Measurements from ENCODE around the gene GBE1.
"Not testable (repeated sequence)": the region's sequence is repeated elsewhere in the genome, so short reads cannot be mapped to it uniquely, and the experiment has no call there.

Gene GBE1

DNA sequence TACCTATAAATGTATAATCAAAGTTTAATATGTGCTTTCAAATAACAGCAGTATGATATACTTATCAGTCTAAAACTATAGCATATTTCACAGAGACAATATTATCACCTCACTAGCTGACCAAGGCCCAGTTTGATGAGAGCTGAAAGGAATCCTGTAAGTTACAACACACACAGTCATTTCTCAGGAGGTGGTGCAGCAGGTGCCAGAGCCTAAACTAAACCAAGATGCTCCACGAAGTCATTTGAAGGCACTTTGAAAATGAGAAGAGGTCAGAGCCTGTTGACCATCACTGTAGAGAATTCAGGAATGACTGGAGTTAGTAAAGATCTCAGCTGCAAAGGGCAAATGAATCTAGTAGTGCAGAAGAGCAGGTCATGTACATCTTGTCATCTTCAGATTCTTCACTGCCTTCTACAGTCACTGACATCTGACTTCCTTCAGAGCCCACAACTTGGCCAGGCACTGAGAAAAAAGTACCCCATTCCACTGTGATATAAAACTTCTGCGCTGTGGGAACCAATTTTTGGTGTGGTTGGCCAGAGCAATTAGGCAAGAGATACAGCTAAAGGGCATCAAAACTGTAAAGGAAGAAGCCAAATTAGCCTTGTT lies 7.9 kb downstream of the GBE1 start:
- no peak for DNase-seq (ENCODE audit: low read depth in 2 of 2)

DNA sequence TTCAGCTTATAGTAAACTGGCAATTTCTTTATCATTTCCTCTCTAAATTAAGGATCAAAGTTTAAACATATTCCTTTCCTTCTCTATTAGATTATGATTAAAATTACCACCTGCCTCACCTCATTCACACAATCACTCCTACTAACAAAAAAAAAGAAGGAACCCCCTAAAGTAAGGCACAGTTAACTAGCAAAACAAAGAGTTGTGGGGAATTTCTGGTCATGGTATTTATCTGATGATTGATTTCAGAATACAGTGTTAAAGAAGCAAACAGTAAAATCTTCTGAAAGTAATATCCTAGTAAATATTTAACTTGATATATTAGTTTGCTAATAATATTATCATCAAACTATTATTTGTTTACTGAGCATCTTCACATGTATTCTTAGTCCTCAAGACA lies 8.8 kb downstream of the GBE1 start:
- no peak for DNase-seq (ENCODE audit: low read depth in 2 of 2)

DNA sequence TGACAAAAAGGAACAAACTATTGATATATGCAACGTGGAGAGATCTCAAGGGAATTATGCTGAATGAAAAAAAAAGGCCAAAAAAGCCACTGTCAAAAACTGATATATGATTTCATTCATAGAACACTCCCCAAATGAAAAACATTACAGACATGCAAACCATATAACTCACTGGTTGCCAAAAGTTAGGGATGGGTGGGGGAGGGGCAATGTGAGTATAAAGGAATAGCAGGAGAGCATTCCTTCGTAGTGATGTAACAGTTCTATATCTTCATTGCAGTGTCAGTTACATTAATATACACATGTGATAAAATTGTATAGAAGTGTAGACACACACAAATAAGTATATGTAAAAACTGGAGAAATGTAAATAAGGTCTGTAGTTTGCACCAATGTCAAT lies 12.2 kb downstream of the GBE1 start:
- DNase-seq (ENCODE audit: low read depth in 2 of 2): no peak

DNA sequence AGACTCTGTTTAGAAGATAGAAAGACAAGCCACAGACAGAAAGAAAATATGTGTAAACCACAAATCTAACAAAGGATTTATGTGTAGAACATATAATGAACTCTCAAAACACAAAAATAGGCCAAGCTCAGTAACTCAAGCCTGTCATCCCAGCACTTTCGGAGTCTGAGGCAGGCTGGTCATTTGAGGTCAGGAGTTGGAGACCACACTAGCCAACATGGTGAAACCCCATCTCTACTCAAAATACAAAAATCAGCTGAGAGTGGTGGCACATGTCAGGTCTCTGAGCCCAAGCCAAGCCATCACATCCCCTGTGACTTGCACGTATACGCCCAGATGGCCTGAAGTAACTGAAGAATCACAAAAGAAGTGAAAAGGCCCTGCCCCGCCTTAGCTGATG lies 14.2 kb downstream of the GBE1 start:
- not testable (repeated sequence) for DNase-seq (ENCODE audit: low read depth in 2 of 2)

DNA sequence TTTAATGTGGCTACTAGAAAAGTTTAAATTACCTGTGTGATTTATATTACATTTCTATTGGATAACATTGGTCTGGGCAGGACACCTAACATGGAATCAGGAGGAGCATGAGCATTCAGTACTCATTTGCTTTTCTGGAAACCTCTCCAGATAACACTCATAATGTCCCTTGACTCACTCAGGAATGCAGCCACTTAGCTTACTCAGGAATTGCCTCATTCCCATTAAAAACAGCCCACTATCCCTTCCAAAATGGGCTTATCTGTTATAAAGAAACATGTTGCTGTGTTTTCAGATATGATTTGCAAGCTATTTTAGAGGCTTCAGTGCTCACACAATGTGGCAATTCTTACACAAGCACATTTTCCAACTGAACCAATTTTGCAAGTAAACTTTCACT lies 17.1 kb downstream of the GBE1 start:
- no peak for DNase-seq (ENCODE audit: low read depth in 2 of 2)

DNA sequence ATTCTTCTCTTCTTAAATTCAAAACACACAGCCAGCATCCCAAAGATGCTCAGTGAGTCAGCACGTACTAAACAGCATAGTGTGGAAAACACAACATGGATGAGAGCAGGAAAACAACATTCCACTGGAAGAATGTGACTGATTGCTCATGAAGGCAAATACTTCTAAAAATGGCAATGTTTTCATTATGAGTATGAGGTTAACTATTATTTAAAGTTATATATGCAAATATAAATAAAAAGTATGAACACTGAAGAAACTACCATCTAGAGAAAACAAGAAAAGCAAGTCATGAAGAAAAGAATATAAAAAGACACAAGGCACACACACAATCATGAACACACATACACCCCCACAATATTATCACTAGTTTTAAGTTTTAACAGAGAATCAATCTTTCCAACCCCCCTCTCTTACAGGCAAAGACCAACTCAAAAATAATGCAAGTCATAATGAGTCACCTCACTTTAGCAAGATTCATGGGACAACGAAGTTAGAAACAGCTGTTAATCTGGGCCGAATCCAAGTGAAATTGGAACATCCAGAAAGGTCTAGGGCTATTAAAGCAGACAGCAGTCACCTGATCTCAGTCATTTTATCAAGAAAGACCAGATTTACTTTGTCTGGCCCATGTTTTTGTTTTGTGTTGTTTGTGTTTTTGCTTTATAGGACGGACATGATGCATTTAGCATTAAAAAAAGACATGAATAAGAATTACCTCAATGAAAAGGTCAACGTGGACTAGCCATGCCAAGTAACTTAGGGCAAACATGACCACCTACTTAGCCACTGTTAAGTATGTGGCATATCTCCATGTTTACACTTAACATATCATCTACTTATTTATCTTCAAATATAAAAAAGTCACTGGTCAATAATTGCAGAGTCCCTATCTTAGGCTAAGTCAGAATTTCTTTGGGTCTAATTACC lies 18.1 kb downstream of the GBE1 start:
- DNase-seq (ENCODE audit: low read depth in 2 of 2): no peak

DNA sequence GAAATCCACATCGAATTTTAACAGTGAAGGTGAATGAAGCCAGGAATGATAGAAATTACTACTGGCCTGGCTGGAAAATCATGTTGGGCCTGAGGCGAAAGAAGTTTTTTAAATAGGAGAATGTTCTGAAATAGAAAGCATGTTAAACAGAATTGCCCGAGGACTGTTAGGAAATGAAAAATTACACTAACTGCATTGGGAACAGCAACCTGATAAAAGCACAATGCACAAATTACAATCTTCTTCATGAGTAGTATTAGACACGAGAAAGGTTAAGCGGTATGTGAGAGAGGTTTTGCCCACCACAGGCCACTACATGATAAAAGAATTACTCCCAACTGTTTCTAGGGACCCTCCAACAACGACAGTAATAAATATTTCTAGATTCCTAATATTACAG lies 18.9 kb downstream of the GBE1 start:
- no peak for DNase-seq (ENCODE audit: low read depth in 2 of 2)

DNA sequence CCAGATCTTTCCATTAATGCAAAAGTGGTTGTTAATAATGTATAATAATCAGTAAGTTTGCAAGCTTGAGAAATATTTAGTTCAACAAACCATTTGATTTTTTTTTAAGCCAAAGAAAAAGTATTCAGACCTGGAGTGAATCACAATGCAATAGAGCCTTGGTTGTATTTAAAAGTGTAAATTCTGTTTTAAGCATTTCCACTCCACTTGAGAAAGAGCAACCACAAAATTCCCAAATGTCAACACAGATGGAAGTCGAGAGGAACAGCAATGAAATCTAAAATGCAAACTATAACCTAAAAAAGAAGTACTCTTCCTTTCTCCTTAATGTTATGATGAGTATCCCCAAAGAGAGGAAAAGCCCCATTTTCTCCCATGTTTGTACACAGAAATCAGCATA lies 20.2 kb downstream of the GBE1 start:
- no peak for DNase-seq (ENCODE audit: low read depth in 2 of 2)

DNA sequence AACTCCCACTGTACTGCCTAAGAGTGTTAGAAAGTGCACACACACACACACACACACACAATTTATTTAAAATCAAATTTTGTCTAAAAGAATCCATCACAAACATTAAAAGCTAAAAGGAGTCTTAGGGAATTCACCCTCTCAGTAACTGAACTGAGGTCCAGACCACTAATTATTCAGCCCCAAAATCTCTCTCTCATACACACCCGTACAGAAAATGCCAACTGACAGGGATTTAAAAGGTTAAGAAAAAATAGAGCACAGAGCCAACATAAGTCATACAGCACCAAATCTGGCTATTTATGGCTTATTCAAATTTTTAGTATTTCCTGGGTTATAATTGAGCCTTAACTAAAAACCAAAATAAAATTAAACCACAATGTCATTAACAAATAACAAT lies 20.7 kb downstream of the GBE1 start:
- DNase-seq (ENCODE audit: low read depth in 2 of 2): no peak

DNA sequence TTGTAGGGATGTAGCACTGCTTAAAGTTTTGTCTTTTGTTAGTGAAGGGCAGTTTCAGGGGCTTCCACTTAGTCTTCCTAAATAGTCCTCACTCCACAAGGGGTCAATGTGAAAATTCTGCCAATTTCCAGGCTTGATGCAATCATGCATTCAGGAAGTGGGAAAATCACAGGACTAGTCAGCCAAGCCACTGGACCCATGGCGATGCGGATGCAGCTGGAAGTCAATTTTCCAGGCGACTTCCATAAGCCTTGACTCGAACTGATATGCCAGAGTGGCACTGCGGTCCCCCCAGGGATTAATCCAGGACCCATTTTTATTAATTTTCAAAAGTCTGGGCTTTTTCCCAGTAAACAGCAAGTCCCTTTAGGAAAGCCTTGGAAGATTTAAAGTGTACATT lies 26.1 kb downstream of the GBE1 start:
- DNase-seq (ENCODE audit: low read depth in 2 of 2): no peak

DNA sequence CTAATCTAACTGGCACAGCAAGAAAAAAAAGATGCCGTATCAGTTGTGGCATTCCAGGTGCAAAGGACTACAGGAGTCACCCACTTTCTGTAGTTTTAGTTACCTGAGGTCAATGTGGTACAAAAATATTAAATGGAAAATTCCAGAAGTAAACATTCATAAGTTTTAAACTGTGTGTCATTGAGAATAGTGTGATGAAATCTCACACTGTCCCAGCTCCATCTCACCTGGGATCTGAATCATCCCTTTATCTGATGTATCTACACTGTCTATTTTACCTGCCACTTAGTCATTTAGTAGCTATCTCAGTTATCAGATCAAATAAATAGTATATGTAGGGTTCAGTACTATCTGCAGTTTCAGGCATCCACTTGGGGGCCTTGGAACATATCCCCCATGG lies 26.7 kb downstream of the GBE1 start:
- no peak for DNase-seq (ENCODE audit: low read depth in 2 of 2)

DNA sequence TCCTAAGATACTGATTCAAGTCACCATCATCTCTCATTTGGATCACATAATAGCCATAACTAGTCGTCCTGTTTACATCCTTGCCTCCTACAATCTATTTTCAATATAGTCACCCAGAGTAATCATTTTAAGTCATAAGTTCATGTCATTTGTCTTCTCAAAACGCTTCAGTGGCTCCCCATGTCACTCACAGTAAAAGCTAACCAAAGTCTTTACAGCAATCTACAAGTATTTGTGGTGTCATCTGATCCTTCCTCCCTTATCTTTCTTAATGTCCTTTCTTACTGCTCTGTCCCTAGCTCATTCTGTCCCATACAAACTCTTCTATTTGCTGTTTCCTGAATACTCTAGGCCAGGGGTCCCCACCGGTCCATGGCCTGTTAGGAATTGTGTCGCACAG lies 28.8 kb downstream of the GBE1 start:
- DNase-seq (ENCODE audit: low read depth in 2 of 2): no peak

DNA sequence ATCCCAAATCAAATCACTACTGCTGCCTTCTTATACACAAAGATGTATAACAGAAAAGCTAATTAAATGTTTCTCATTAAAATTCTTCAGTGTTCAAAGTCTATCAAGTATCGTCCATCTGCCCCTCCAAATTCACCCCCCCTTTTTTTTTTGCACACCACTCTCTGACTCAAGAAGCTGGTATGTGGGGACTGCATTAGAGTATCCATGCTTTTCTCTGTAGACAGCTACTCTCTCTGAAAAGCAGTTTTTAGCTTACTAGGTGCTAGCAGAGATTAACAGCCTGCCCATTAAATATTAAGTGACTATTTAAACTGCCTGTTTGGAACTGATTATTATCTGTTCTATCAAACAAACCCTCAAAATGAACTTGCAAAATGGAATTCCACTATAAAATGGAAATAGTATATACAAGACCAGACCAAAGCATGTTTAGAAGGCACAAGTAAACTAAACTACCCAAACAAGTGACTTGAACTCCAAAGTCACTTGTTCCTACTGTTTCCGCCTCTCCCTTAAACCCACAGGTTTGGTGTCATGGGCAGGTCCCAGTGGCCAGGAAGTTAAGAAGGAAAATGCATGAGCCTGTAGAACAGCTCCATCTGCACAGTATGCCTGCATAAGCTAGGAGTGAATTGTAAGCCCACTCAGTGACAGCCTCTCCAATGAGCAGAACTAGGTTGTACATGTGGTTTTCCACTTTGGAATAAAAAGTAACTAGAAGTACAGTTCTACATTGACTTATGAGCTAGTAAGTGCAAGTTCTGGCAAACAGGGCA lies 32.5 kb downstream of the GBE1 start:
- DNase-seq (ENCODE audit: low read depth in 2 of 2): no peak

DNA sequence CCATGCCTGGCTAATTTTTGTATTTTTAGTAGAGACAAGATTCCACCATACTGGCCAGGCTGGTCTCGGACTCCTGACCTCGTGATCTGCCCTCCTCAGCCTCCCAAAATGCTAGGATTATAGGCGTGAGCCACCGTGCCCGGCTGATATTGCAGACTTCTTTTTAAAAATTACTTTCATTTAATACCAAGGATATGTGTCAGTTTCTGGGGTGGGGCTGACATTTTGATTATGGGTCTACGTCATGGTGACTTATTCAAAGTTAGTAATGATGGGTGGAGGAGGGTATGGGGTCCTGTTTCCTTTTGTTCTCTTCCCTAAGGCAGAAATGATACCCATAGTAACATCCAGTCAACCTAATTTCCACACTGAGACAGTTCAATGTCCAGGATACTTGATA lies 34.7 kb downstream of the GBE1 start:
- no peak for DNase-seq (ENCODE audit: low read depth in 2 of 2)

DNA sequence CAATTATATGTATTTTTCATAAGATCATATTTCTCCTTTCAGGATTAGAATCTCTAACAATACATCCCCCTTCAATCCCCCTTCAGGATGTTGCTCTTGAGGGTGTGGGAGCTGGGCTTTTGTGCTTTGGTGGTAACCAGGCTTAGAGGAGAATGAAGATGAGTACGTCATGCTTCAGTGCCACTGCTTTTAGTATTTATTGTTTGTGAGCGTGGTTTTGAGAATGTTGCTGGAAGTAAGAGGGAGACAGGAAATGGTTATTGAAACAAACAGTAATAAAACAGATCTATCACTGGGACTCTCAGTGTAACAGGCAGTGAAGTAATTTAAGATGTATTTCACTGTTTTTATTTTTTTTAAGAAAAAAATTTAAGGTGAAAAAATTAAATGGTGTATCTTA lies 35.3 kb downstream of the GBE1 start:
- no peak for DNase-seq (ENCODE audit: low read depth in 2 of 2)

DNA sequence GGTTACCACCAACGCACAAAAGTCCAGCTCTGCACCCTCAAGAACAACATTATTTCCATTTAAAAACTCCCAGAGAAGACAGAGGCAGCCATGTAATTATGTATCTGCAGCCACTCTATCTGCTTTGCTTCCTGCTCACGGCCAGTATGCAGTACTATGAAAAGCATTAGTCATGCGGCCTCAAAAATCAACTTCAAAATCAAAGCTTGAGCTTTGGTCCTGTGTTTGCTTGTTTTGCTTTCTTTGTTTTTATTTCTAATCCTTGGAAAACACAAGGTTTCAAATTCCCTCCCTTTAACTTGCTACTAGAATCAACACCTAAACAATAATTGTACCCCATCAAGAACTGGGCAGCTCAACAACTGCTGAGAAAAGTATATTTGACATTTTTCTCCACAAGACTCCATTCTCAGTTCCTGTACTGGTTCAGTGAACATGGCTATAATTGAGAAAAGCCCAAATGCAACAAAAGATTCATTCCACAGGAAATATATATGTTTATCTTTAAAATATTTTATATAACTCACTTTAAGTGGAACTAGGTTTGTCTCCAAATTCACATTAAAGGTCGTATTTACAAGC lies 37.6 kb downstream of the GBE1 start:
- no peak for DNase-seq (ENCODE audit: low read depth in 2 of 2)

DNA sequence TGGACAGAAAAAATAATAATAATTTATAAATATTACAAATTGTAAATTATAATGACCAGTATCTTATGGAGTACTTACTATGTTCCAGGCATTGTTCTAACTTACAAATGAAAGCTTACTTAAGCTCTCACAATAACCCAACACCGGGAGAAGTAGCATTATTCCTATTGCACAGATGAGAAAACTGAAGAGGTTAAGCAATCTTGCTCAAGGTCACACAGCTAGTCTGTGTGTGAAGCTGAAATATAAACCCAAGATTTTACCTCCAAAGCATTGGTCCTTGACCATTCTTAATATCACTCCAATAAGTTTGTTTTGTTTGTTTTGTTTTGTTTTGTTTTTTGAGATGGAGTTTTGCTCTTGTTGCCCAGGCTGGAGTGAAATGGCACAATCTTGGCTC lies 43.1 kb downstream of the GBE1 start:
- DNase-seq (ENCODE audit: low read depth in 2 of 2): no peak

DNA sequence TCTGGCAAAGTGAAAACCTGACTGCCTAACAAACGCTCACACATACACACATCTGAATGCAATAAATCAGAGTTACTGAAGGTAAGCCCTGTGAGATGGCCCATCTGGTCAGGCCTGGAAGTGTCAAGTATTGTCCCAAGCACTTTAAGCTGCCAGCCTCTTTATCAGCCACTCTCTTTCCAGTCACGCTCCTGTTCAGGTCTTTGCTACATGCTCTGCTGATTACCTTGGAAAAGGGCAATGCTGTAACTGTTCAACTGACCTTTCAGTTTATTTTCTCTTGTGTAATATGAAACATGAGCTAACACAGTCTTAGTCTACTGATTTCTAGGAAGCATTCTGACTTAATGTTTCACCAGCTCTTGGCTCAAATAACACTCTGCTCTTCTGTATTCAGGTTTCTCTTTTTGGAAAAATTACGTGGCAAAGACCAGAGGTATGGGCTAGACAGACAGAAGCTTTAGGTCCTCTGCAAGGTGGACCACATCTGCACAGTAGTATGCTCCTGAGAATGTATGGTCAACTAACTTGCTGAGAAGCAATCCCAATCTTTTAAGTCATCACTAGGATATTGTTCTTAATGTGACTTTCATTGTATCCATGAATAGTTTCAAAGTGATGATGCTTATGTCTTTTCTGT lies 44.5 kb downstream of the GBE1 start:
- DNase-seq (ENCODE audit: low read depth in 2 of 2): no peak

DNA sequence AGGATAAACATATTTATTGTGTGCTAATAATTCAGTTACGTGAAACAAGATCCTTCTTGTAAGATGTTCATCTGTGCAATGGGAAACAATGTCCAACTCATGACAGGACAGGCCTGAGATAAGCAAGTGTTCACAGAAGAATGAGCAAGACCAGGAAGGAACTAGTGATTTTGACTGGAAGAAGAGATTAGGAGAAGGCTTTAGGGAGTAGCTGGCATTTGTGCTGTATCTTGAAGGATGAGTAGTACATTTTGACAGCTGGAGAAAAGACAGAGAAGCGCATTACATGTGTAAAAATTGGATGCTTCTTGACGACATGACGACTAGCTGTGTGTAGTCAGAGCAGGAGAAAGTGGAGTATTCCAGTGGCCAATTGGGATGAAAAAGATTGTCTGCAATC lies 48.4 kb downstream of the GBE1 start:
- no peak for DNase-seq (ENCODE audit: low read depth in 2 of 2)

DNA sequence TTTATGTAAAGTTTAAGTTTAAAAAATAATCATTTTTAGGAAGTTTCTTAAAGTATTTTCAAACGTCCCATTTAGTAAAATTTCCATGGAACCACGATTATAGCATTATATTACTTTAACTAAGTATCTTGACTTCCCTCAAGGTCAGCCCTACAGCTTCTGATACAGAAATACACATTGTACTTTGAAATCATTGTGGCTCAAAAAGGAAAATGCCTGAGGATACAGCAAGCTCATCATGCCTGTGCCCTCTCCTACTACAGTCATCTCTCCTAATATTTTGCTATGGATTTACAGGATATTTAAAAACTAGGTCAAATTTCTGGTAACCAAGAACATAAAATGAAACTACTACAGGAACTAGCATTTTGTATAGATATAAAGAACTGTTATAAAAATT lies 51.8 kb downstream of the GBE1 start:
- no peak for DNase-seq (ENCODE audit: low read depth in 2 of 2)

DNA sequence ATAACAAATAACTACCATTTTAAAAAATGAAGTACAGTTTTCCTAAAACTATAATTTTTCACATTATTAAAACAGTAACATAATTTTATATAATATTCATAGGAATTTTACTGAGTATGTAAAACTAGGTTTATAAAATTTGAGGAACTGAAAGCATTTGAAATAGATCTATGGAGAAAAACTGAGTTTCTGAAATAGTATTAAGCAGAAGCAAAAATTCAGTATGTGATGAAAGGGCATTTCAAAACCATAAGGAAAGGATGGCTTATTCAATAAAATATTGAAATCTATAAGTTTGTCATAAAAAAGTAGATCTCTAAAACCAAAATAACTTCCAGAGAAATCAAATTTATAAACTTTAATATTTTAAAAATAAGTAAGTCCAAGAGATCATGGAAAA lies 53.4 kb downstream of the GBE1 start:
- DNase-seq (ENCODE audit: low read depth in 2 of 2): no peak

DNA sequence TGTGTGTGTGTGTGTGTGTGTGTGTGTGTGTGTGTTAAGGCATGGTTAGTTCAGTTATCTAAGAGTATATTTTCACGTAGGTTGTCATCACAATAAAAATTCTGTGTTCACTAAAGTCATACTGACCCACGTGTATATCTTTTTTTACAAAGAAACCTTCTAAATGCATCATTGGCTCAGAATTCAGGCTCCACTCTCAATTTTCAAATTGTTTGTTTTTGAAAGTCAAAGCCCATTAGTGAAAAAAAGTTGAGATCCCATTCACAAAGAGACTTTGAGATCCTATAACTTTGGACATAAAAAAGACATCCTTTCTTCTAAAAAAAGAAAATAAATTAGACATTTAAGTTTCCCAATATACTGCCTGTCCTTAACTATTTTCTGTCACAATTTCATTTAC lies 59.3 kb downstream of the GBE1 start:
- DNase-seq (ENCODE audit: low read depth in 2 of 2): no peak
